Limb (tissue), 2 donors: ENCODE results near the gene SPDYE2B.
"Not testable (repeated sequence)": the region's sequence is repeated elsewhere in the genome, so short reads cannot be mapped to it uniquely, and the experiment has no call there.

Experiments
- DNase-seq, 2 donors: peaks; one replicate each; pipeline ENCODE4 v3.0.0-alpha.2; 2016; ENCODE audit errors: extremely low spot score in 2 of 2

The SPDYE2B gene, protein sequence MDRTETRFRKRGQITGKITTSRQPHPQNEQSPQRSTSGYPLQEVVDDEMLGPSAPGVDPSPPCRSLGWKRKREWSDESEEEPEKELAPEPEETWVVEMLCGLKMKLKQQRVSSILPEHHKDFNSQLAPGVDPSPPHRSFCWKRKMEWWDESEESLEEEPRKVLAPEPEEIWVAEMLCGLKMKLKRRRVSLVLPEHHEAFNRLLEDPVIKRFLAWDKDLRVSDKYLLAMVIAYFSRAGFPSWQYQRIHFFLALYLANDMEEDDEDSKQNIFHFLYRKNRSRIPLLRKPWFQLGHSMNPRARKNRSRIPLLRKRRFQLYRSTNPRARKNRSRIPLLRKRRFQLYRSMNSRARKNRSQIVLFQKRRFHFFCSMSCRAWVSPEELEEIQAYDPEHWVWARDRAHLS

DNA sequence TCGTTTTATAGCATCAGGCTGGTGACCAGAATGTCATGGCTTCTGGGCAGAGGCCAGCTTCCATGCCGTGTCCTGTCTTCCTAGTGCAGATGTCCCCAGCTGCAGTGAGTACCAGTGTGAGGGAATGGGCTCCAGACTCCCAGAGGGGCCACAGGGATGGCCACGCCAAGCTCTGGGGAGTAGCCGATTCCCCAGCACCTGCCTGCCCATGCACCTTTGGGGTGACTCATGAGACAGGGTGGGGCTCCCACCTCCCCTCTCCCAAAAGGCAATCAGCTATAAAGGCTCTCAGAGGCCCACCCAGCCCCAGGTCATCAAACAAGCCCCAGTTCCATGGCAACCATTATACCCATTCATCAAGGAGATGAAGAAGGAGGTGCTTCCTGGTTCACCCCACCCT is at the start of gene SPDYE2B:
Gene SPDYE2B (plus strand): TSS at position 396 of the 400 bp plus-strand sequence. CDS start 2,030 bp downstream, outside the sequence.
- not testable (repeated sequence) for DNase-seq

DNA sequence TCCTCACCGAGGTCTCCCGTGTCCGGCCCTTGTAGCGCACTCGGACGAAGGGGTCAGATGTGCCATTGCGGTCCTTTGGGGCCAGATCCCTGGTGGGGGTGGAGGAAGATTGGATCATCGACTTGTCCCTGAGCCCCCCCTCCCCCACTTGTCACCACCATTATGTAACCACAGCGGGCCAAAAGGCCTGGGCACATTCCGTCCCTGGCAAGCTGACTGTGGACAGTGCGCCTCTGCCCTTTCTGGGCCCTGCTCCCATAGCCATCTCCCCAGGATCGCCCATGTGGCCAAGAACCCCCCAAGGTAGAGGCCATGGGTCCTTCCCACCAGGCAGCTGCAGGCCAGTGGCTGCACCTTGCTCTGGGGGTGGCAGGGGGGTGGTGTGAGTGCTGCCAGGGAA is 47.8 kb upstream of the SPDYE2B start:
- not testable (repeated sequence) for DNase-seq

DNA sequence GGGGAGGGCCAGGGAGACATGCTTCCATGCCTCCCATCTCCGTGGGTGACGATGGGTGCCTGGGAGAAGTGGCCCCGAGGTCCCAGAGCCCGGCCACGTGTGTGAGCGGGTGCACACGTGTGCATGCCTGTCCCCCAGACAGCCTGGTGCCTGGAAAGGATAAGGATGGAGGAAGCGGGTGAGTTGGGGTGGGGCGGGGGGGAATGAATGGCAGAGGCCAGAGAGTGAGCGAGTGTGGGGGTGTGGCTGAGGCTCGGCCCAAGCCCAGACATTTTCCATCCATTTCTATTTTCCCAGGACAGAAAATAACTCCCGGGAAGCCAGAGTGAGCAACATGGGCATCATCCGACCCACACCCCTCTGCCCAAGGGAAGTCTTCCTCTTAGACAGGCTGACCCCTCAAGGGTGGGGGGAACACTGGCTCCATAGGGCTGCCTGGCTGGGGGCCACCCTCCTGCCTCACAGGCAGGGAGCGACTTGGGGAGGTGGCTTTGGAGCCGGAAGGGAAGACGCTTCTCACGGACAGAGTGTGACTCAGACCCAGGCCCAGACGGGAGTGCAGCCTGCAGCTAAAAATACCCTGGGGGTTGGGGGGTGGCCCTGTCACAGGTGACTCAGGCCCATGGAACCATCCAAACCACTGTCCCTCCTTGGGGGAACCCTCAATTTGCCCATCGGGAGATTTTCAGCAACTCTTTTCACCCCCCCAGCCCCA is 45.5 kb upstream of the SPDYE2B start:
- DNase-seq = not testable (repeated sequence)

DNA sequence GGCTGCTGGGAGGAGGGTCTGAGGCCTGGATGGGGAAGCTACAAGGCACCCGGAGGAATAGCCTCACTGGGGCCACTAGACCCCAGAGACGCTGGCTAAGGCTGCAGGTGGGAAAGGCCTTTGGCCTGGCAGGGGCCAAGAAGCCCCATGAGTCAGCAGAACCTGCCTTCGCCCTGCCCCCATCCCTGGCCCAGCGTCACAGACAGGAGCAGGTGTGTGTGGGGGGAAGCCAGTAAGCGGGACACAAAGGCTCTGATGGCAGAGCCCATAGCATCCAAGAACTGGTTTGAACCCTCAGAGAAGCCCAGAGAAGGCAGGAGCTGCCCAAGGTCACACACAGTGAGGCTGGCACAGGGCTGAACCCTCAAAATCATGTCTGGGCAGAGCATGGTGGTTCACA is 43.3 kb upstream of the SPDYE2B start:
- not testable (repeated sequence) for DNase-seq

DNA sequence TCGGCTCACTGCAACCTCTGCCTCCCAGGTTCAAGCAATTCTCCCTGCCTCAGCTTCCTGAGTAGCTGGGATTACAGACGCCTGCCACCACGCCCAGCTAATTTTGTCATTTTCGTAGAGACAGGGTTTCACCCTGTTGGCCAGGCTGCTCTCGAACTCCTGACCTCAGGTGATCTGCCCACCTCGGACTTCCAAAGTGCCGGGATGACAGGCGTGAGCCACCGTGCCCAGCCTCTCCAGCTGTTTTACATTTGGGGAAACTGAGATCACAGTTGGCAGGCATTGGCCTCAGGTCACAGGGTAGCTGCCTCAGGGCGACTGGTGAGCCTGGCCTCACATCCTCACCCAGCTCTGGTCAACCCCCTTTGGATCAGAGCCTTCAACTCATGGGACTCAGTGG is 40.4 kb upstream of the SPDYE2B start:
- DNase-seq = not testable (repeated sequence)

DNA sequence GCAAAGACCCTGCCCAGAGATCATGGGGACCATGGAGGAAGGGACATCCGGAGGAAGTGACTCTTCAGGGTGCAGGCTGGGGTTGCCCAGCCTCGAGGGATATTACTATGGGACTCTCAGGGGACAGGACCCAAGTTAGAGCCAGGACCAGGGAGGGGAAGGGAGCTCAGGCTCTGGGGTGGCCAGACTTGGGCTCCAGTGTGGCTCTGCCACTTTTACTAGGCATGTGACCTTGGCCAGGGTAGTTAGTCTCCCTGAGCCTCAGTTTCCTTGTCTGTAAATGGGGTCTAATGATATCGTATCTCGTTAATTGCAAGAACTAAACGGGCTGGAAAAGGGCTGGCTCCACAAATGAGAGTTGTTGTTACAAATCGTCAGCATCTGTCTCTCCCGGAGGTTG is 39.7 kb upstream of the SPDYE2B start:
- not testable (repeated sequence) for DNase-seq

DNA sequence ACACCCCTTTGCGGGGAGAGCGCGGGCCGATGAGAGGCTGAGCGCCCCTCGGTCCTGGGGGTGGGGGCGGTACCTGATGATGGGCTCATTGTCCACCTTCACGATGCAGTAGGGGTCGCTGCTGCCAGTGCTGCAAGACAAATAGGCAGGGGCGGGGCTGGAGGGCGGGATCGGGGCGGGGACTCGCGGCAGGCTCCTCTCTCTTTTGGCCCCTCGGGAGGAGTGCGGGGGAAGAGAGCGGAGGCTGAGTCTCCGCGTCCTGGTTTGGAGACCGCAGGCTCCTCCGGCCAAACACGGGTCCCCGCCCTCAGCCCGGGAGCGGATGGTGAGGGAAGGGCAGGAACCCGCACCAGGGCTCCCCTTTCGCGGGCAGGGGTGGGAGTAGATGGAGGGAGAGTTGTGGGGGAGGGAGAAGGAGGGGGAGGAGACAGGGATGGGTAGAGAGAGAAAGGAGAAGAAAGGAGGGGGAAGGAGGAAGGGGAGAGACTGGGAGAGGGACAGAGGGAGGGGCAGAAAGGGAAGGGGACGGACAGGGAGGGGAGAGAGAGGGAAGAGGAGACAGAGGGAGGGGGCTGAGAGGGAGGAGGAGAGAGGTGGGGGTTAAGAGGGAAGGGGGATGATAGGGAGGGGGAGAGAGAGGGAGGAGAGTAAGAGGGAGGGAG is 39.0 kb upstream of the SPDYE2B start:
- DNase-seq = not testable (repeated sequence)

DNA sequence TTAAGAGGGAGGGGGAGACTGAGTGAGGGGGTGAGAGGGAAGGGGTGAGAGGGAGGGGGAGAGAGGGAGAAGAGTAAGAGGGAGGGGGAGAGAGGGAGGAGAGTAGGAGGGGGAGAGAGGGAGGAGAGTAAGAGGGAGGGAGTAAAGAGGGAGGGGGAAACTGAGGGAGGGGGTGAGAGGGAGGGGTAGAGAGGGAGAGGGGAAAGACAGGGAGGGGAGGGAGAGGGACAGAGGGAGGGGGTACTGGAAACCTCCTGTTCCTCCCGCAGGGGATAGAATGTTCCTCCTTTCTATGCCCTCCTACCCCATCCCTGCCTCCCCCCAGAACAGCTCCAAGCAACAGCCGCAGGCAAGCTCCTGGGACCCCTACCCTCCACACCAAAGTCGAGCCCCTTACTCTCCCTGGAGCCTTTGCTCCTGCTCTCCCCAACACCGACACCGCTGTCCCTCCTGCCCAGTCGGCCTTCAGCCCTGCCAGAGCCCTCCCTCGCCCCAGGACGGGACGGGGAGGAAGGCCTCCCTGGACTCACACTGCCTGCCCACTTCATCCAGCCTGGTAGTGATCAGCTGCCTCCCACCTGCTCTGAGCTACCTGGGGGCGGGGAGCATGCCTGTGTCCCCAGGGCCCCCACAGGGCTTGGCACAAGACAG is 38.3 kb upstream of the SPDYE2B start:
- DNase-seq = peak in 1 of 2 donors; percentile 70

DNA sequence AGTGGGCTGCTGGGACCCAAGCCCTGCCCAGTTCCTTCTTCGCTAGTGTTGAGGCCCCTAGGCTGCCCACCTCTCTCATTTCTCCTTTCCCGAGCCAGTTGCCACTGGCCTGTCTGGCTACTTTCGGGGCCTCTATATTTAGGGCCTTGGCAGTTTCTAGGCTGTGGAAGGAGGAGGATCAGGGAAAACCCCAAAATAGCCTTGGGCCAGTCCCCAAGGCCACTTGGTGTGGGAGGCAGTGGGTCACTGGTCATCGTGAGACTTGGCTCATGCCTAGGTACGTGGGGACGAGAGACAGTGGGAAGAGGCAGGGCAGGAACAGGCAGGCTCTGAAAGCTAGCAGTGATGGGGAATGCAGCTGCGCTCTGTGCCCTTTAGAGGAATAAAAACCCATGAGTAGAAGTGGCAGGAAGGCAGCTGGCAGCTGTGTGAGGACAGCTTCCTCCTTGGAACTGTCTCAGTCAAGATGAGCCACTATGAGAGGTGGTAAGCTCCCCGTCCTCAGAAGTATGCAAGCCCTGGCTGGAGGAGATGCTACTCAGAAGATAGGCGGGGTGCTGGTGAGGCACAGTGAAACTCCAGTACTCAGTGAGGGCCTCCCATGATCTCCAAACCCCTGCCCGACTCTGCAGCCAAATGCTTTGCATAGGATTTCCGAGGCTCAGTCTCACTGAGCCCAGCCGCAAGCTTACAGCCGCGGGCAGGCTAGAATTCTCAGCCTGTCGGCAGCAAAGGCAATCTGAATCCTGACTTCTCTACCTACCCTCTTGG is 36.4 kb upstream of the SPDYE2B start:
- DNase-seq = not testable (repeated sequence)

DNA sequence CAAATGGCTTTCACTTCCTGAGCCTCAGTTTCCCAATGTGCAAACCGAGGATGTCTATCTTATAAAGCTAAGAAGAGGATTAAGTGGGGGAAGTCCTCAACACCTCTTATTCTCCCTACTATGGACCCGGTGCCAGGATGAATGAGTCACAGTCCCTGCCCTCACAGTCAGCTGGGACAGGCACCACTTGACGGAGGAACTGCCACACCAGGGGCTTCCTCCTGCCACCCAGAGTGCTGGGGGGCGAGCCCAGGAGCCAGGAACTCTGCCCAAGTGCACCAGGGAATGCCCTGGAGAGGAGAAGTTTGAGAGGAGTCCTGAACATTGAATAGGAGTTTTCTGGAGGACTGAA is 35.8 kb upstream of the SPDYE2B start:
- DNase-seq = not testable (repeated sequence)

DNA sequence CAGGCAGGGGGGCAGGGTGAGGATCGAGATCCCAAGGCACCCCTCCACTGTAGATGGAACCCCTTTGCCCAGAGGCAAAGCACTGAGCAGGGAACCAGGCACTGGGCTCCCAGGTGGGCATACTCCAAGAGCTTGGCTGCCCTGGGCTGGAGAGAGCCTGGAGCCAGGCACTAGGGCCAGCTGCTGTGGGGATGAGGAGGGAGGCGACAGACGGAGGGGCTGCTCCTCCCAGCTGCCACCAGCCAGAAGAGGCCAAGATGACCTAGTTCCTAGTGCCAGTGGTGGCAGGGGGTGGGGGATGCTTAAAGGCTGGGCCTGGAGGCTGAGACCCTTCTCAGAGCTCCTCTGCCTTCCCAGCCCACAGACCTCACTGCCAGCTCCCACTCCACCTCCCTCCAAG is 35.2 kb upstream of the SPDYE2B start:
- DNase-seq = not testable (repeated sequence)

DNA sequence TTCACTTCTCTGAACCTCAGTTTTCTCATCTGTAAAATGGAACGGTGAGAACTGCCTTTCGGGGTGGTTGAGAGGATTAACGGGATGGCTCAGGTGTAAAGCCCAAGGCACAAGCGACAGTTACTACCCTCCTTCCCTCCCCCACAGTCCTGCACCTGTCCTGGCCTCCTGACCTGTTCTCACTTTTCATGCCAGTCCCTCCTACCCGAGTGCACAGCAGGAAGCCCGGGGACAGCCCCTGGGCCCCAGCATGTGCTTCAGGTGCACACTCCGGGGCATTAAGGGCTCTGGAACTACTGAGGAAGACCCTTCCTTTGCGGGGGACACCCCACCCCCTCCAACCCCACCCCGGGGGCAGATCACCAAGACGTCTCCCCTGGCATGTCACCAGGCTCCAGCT is 34.2 kb upstream of the SPDYE2B start:
- not testable (repeated sequence) for DNase-seq

DNA sequence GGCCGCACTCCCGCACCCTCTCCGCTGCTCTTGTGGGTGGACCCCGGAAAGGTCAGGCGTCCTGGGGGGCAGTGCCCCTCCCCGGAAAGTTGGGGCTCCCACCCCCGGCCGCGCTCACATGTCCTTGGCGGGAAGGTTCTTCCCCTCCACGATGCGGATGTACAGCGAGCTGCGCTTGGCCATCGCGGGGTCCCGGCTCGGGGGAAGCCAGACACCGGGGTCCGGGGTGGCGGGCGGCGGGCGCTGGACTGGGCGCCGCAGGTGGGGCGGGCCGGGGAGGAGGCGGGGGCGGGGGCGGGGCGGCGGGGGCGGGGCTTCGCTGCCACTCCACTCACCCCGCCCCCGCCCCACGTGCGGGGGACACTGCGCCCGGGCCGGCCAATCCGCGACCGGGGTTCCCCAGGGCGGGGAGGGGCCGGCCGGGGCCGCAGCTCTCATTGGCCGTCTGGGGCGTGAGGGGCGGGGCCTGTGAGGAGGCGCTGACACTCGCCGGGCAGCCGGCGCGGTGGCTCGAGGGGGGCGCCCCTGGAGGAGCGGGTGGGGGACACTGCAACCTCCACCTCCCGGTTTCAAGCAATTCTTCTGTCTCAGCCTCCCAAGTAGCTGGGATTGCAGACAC is 33.5 kb upstream of the SPDYE2B start, which contains the start of gene RASA4:
Gene RASA4 (minus strand): TSS at position 250 of the 619 bp plus-strand sequence. CDS start 67 bp downstream, at position 183.
- DNase-seq = peak in 1 of 2 donors; percentile 80

DNA sequence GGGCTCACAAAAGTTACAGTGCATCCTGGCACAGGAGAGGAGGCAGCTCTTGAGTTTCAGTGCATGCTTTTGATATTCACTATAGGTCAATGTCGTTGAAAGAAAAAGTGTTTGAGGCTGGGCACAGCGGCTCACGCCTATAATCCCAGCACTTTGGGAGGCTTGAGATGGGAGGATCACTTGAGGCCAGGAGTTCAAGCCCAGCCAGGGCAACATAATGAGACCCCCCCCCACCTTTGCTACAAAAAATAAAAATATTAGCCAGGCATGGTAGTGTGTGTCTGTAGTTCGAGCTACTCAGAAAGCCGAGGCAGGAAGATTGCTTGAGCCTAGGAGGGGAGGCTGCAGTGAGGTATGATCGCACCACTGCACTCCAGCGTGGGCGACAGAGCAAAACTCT is 32.0 kb upstream of the SPDYE2B start:
- DNase-seq = peak in 1 of 2 donors; percentile 20

DNA sequence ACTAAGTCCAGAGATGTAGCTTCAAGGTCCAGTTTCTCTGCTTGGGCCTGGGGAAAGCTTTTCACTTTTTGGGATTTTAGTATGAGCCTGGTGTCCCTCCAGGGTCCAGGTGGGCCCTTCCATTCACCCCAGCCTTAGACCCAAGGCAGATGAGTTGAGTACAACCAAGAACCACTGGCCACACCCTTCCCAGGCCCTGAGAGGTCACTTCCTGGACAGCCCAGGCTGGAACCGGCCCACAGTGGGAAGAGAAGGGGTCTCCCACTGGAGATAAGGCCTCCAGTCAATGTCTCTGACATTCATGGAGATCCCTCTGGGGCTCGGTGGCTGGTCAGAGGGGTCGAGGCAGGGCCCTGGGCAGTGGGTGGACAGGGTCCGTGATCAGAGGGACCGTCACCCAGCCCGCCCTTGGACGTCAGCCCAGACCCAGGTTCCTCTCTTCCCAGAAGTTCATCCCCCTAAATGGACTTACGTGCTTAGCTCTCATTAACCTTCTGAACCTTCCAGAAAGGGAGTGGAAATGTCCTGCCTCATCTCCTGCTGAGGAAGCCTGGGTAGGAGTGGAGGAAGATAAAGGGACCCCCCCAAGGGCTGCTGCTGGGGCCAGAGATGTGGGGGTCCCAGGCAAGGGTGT is 22.7 kb upstream of the SPDYE2B start:
- DNase-seq = not testable (repeated sequence)

DNA sequence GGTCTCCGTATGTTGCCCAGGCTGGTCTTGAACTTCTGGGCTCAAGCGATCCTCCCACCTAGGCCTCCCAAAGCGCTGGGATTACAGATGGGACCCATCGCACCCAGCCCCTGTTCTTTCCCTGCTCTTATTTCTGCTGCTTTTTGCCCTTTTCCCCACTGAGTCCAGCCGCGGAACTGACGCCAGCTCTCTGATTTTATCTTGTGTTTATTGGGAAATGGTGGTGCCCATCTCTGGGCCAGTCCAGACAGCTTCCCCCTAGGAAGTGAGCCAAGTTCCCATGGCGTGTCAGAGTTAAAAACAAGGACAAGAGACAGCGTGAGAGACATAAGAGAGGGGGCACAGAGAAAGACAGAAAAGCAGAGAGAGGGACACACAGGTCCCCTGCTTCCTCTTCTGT is 19.5 kb upstream of the SPDYE2B start:
- DNase-seq = not testable (repeated sequence)

DNA sequence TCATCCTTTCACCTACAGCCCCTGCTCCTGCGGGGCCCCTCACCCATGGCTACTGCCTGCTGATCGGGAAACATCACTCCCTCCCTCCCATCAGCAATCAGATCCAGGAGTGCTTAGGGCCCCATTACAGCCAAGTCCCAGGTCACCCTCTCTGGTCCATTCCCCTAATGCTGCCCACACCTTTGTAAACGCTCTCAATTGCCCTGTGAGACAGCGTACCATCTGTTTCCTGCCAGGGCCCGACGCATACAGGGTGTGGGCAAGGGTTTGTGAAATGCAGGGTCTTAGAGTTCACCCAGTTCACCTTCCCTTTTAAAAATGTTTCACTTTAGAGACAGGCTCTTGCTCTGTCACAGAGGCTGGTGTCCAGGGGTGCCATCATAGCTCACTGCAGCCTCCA is 15.8 kb upstream of the SPDYE2B start:
- not testable (repeated sequence) for DNase-seq

DNA sequence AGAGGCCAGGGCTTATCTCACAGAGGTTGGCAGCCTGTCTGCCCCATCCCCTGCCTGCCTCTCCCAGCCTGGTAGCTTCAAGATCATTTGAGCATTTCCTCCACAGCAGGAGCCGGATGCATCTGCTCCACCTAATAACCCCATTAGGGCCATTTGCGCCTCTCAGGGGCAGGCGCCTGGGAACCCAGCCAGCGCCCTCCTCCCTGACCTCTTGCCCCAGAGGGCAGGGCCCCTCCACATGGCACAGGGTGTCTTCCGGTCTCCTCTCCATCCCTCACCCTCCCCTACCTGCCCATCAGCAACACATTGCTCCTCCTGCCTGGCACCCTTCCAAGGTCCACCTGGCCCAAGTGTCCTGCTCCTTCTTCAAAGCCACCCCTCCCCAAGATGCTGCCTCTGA is 14.8 kb upstream of the SPDYE2B start:
- not testable (repeated sequence) for DNase-seq

DNA sequence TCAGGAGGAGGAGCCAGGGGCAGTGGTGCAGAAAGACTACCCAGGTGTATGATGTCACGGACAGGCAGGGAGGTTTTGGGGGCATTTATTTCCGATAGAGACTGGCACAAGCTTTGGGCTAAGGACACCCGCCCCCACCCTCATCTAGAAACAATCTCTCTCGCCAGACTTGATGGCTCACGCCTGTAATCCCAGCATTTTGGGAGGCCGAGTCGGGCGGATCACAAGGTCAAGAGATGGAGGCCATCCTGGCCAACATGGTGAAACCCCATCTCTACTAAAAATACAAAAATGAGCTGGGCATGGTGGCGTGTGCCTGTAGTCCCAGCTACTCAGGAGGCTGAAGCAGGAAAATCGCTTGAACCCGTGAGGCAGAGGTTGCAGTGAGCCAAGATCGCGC is 13.2 kb upstream of the SPDYE2B start:
- DNase-seq = not testable (repeated sequence)

DNA sequence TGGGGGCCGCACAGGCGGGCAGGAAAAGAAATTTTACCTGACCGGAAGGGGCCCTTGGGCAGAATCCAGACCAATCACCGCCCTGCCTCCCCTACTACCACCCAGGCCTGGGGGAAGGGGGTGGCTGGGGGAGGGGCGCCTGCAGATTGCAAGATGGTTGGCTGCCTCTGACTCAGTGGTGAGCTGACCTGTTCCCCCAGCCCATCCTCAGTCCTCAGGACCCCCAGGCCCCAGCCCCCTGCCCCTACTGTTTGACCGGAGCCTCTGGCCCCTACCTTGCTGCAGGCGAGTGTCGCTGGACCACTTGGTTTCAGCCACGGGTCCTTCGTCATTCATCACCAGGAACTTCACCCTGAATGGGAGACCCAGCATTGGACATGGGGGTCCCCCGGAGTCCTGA is 11.3 kb upstream of the SPDYE2B start:
- DNase-seq = peak in 1 of 2 donors; percentile 19
